ENCODE measurements around the gene SLC8B1.
A peak's percentile ranks its signal among the peaks of the same experiment; 100 is the strongest.

The SLC8B1 gene

DNA sequence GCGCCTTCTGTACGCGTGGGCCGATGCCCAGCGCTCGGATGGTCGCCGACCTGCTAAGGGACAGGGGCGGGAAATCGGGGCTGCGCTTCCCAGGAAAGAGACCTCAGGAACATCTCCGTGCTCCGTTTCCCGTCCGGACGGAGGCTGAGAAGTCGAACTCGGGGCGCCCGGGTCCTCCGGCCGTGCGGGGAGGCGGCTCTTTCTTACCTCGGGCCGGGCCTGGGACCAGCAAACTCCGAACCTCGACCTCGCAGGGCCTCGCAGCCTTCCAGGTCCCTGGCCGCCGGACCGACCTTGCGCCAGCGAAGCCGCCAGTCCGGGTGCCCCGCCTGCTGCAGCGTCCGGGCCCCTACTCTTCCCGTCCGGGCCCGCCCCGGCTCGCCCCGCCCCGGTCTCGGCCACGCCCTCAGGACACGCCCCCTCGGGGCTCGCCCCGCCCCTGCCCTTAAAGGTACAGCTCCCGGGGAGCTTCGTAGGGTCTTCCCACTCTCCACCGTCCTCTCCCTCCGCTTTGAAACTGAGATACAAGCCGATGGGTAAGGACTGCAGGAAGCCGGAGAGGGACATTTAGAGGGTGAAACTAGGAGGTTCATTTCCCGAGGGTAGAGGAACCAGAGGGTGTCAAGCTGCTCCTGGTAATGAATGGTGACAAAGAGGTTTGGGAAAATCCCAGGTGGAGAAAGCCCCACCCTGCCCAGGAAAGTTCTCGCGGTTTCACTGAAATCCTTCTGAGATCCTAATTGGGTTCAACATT, at the start of gene SLC8B1:
Gene SLC8B1 (minus strand): TSS at position 324 of the 754 bp plus-strand sequence. CDS start 2,231 bp downstream, outside the sequence.
- peak; percentile 27 for DNase-seq (ENCODE audit: low read depth)
- TF ChIP-seq CTCF (IDR thresholded peaks at IDR 0.05; ENCODE audit: low read depth, low read length, missing control alignments): no peak
- H3K4me3 ChIP-seq (ENCODE audit: low read depth, low read length): peak within 1 kb of the TSS; percentile 63
- in situ Hi-C loops (cut with HindIII; ENCODE audit: low sequenced_read_pairs): no loop called here

- H3K4me3 ChIP-seq (ENCODE audit: low read depth, low read length): no peak overlapping the region
- DNase-seq (ENCODE audit: low read depth): no peak
- TF ChIP-seq CTCF (IDR thresholded peaks at IDR 0.05; ENCODE audit: low read depth, low read length, missing control alignments): no peak
- in situ Hi-C loops (cut with HindIII; ENCODE audit: low sequenced_read_pairs): no loop called here
Measured at GRCh38 chr12:113382206-113382605, 47.3 kb upstream of the SLC8B1 start.

DNA sequence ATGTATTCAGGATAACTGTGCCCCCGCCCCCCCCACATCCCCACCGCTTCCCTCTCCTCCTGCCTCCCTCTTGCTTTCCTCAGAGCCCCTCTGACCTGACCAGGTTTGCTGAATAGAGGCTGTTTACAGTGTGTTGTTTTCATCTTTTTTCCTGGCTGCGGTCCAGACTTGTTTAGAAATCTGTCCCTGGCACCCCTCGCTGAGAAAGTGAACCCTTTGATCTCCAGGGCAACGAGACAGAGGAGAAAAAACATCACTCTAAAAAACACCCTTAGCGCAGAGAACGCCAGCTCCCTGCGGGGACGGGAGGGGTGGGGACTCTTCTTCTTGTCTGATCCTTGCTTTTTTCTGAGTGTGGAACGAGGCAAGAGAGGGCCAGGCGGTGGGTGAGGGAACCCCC, 46.3 kb upstream of the SLC8B1 start:
- TF ChIP-seq CTCF (IDR thresholded peaks at IDR 0.05; ENCODE audit: low read depth, low read length, missing control alignments): no peak
- DNase-seq (ENCODE audit: low read depth): no peak
- H3K4me3 ChIP-seq (ENCODE audit: low read depth, low read length): no peak overlapping the region
- in situ Hi-C loops (cut with HindIII; ENCODE audit: low sequenced_read_pairs): no loop called here

- DNase-seq (ENCODE audit: low read depth): no peak
Measured at GRCh38 chr12:113378291-113378690, 43.4 kb upstream of the SLC8B1 start.

GRCh38 chr12:113374823-113375428, 40.0 kb upstream of the SLC8B1 start:
- no peak overlapping the region for H3K4me3 ChIP-seq (ENCODE audit: low read depth, low read length)
- in situ Hi-C loops (cut with HindIII; ENCODE audit: low sequenced_read_pairs): no loop called here
- no peak for TF ChIP-seq CTCF (IDR thresholded peaks at IDR 0.05; ENCODE audit: low read depth, low read length, missing control alignments)
- no peak for DNase-seq (ENCODE audit: low read depth)

More at GRCh38 chr12:113378291-113378690, 43.4 kb upstream of the SLC8B1 start:
- no peak overlapping the region for H3K4me3 ChIP-seq (ENCODE audit: low read depth, low read length)
- in situ Hi-C loops (cut with HindIII; ENCODE audit: low sequenced_read_pairs): no loop called here
- no peak for TF ChIP-seq CTCF (IDR thresholded peaks at IDR 0.05; ENCODE audit: low read depth, low read length, missing control alignments)

GRCh38 chr12:113373969-113374368, 39.1 kb upstream of the SLC8B1 start:
- in situ Hi-C loops (cut with HindIII; ENCODE audit: low sequenced_read_pairs): no loop called here
- DNase-seq (ENCODE audit: low read depth): no peak
- H3K4me3 ChIP-seq (ENCODE audit: low read depth, low read length): no peak overlapping the region
- TF ChIP-seq CTCF (IDR thresholded peaks at IDR 0.05; ENCODE audit: low read depth, low read length, missing control alignments): no peak
